Peyer's patch (tissue), 4 donors: ENCODE measurements around the gene AKAP13. TPM values are rescaled to one million over a fixed set of nuclear protein-coding genes. Genes with fewer than 3 reads are reported as not detected.

Experiments used
- DNase-seq, 3 donors: peaks; one replicate each; pipeline ENCODE4 v3.0.0-alpha.2; 2017 to 2019
- H3K27ac ChIP-seq, 4 donors: fragments of 200-600 bp; sonication (generic); one replicate each; pipeline ENCODE4 v1.5.1; 2016 to 2019
- H3K27me3 ChIP-seq, 2 donors: fragments of 200-600 bp; sonication (generic); one replicate each; pipeline ENCODE4 v1.5.1; 2019
- H3K36me3 ChIP-seq, 3 donors: fragments of 200-600 bp; sonication (generic); one replicate each; pipeline ENCODE4 v1.5.1; 2016 to 2019
- H3K4me1 ChIP-seq, 4 donors: fragments of 200-600 bp; sonication (generic); one replicate each; pipeline ENCODE4 v1.5.1; 2016 to 2019
- H3K4me3 ChIP-seq, 4 donors: fragments of 200-600 bp; sonication (generic); 1 replicate in 3 of 4; 2 replicates in 1 of 4; pipeline ENCODE4 v1.5.1; 2016 to 2019; ENCODE audit warnings: mild to moderate bottlenecking in 1 of 4
- H3K9me3 ChIP-seq, 4 donors: fragments of 200-600 bp; sonication (generic); one replicate each; pipeline ENCODE4 v1.5.1; 2016 to 2019; ENCODE audit warnings: mild to moderate bottlenecking in 1 of 4
- CTCF ChIP-seq, 6 experiments: fragments of 450-650 bp in 4 of 6; fragments of 200-600 bp in 2 of 6; sonication (generic) in 1 of 6; IDR thresholded peaks; one replicate each; pipeline ENCODE4 v1.5.1; 2017 to 2019; ENCODE audit warnings: antibody characterized with exemption in 6 of 6, mild to moderate bottlenecking in 3 of 6, moderate library complexity in 1 of 6
- POLR2A ChIP-seq, 2 donors: fragments of 450-650 bp; IDR thresholded peaks; one replicate each; pipeline ENCODE4 v1.5.1; 2017; ENCODE audit warnings: antibody characterized with exemption in 2 of 2, mild to moderate bottlenecking in 2 of 2, moderate library complexity in 2 of 2
- total RNA-seq, 4 donors: library from RNA; depleted of rRNA; stranded (reverse); fragments of >200 nt; gene quantifications; one replicate each; pipeline ENCODE4 v1.1.0, GENCODE V29; 2016

The AKAP13 gene
- total RNA-seq, 4 donors from 2014 or later, result 166 to 742 (median 242) TPM

GRCh38 chr15:85550283-85550682 is 169.9 kb downstream of the AKAP13 start:
- peaks cover 0 to 3% (median 0%) of the 10 kb centered on the region in 4 donors for H3K4me1 ChIP-seq
- TF ChIP-seq POLR2A (IDR thresholded peaks at IDR 0.05), result no peak
- no peak for TF ChIP-seq CTCF (IDR thresholded peaks at IDR 0.05)

GRCh38 chr15:85551221-85551832 is 170.9 kb downstream of the AKAP13 start:
- no peak for TF ChIP-seq POLR2A (IDR thresholded peaks at IDR 0.05)
- no peak for TF ChIP-seq CTCF (IDR thresholded peaks at IDR 0.05)
- Histone ChIP-seq H3K9me3 (no peaks in the 10 kb centered on the region), H3K27me3 (no peaks in the 10 kb centered on the region), H3K4me1 (peaks cover 0 to 3% (median 0%) of the 10 kb centered on the region in 4 donors), H3K27ac (no peak overlapping the region), H3K4me3 (no peak overlapping the region), H3K36me3 (peaks cover 0 to 3% (median 0%) of the 10 kb centered on the region in 3 donors)
- DNase-seq, result no peak

More at GRCh38 chr15:85550283-85550682, 169.9 kb downstream of the AKAP13 start:
- DNase-seq, result no peak
- no peak overlapping the region for H3K27ac ChIP-seq
- peaks cover 0 to 3% (median 0%) of the 10 kb centered on the region in 3 donors for H3K36me3 ChIP-seq
- H3K9me3 ChIP-seq, result no peaks in the 10 kb centered on the region
- H3K4me3 ChIP-seq, result no peak overlapping the region
- no peaks in the 10 kb centered on the region for H3K27me3 ChIP-seq

- Histone ChIP-seq H3K36me3 (peaks cover 0 to 3% (median 0%) of the 10 kb centered on the region in 3 donors), H3K27ac (peak overlapping the region in 1 of 4 donors; percentile 2), H3K27me3 (no peaks in the 10 kb centered on the region), H3K9me3 (no peaks in the 10 kb centered on the region), H3K4me3 (no peak overlapping the region), H3K4me1 (peaks cover 0 to 3% (median 0%) of the 10 kb centered on the region in 4 donors)
- no peak for DNase-seq
- TF ChIP-seq POLR2A (IDR thresholded peaks at IDR 0.05) (no peak), CTCF (IDR thresholded peaks at IDR 0.05) (no peak)
Measured at GRCh38 chr15:85554852-85555521, 174.6 kb downstream of the AKAP13 start.

- Histone ChIP-seq H3K9me3 (no peaks in the 10 kb centered on the region), H3K4me1 (peaks cover 0 to 3% (median 0%) of the 10 kb centered on the region in 4 donors), H3K27me3 (no peaks in the 10 kb centered on the region), H3K36me3 (peaks cover 0 to 3% (median 0%) of the 10 kb centered on the region in 3 donors), H3K27ac (no peak overlapping the region), H3K4me3 (no peak overlapping the region)
- DNase-seq, result no peak
- TF ChIP-seq POLR2A (IDR thresholded peaks at IDR 0.05) (no peak), CTCF (IDR thresholded peaks at IDR 0.05) (no peak)
Measured at GRCh38 chr15:85555875-85556617, 175.6 kb downstream of the AKAP13 start.

GRCh38 chr15:85556618-85556895 is 176.2 kb downstream of the AKAP13 start:
- Histone ChIP-seq H3K27me3 (no peaks in the 10 kb centered on the region), H3K36me3 (peaks cover 0 to 3% (median 0%) of the 10 kb centered on the region in 3 donors), H3K4me3 (no peak overlapping the region), H3K9me3 (no peaks in the 10 kb centered on the region), H3K27ac (no peak overlapping the region), H3K4me1 (peaks cover 0 to 3% (median 0%) of the 10 kb centered on the region in 4 donors)
- no peak for TF ChIP-seq POLR2A (IDR thresholded peaks at IDR 0.05)
- TF ChIP-seq CTCF (IDR thresholded peaks at IDR 0.05), result no peak
- no peak for DNase-seq
